HFFc6 (cell line): Measurements from ENCODE around the gene AKT3. TPM values are rescaled to one million over a fixed set of nuclear protein-coding genes. Genes with fewer than 3 reads are reported as not detected.

ENCODE experiments used
- DNase-seq: peaks from one replicate; pipeline ENCODE4 v3.0.0-alpha.2; 2018
- H3K27ac Mint-ChIP-seq: 2 replicates; pipeline ENCODE4 v1.8.0; 2020; ENCODE audit warnings: mild to moderate bottlenecking, mixed read lengths
- H3K27me3 Mint-ChIP-seq: 2 replicates; pipeline ENCODE4 v1.8.0; 2021; ENCODE audit warnings: mild to moderate bottlenecking, moderate library complexity, mixed read lengths; ENCODE audit not compliant: insufficient read depth
- H3K36me3 Mint-ChIP-seq: 2 replicates; pipeline ENCODE4 v1.8.0; 2021; ENCODE audit warnings: low read depth, mixed read lengths
- H3K4me1 Mint-ChIP-seq: 2 replicates; pipeline ENCODE4 v1.8.0; 2020; ENCODE audit warnings: low read depth, mixed read lengths
- H3K4me3 Mint-ChIP-seq: 2 replicates; pipeline ENCODE4 v1.8.0; 2020; ENCODE audit warnings: mild to moderate bottlenecking, moderate library complexity, mixed read lengths
- H3K9me3 Mint-ChIP-seq: 2 replicates; pipeline ENCODE4 v1.8.0; 2020; ENCODE audit warnings: mild to moderate bottlenecking, mixed read lengths
- total RNA-seq, 6 experiments: library from RNA; stranded (reverse); fragmentation: NEBNext Ultra II Directional; extraction: Animal tissue kit (Norgen Biotek cat#: 25700); gene quantifications; 2 replicates in 1 of 6; 3 replicates in 5 of 6; pipeline ENCODE4 v1.2.3, GENCODE V29; 2021
- TF ChIP-seq, protein P1 (sequence below): fragments of 200-600 bp; sonication (generic); IDR thresholded peaks from 2 replicates; pipeline ENCODE4 v1.5.0; 2021; ENCODE audit warnings: antibody characterized with exemption, mild to moderate bottlenecking

The AKT3 gene
- total RNA-seq, 6 experiments from 2014 or later: 66.8 to 85.4 (median 75.1) TPM

DNA sequence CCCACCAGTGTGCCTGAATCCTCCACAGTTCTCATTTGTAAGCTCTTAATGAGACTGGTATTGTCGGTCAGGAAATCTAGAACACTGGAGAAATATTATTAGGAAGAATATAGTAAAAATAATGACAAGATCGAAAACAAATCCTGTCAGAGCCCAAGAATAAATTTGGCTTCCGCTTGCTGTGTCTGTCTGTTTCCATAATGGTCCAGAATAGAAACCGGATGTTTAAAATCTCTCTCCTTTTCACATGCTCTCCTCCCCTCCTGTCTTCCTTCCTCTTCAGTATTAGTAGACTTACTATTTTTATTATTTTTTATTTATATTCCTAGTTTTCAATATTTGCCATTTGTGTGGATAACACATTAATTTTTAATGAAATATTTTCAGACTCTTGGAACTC, 406.5 kb downstream of the AKT3 start:
- TF ChIP-seq, protein P1, sequence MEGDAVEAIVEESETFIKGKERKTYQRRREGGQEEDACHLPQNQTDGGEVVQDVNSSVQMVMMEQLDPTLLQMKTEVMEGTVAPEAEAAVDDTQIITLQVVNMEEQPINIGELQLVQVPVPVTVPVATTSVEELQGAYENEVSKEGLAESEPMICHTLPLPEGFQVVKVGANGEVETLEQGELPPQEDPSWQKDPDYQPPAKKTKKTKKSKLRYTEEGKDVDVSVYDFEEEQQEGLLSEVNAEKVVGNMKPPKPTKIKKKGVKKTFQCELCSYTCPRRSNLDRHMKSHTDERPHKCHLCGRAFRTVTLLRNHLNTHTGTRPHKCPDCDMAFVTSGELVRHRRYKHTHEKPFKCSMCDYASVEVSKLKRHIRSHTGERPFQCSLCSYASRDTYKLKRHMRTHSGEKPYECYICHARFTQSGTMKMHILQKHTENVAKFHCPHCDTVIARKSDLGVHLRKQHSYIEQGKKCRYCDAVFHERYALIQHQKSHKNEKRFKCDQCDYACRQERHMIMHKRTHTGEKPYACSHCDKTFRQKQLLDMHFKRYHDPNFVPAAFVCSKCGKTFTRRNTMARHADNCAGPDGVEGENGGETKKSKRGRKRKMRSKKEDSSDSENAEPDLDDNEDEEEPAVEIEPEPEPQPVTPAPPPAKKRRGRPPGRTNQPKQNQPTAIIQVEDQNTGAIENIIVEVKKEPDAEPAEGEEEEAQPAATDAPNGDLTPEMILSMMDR: no peak
- no peak overlapping the region for H3K27ac Mint-ChIP-seq
- H3K27me3 Mint-ChIP-seq: no peaks in the 10 kb centered on the region
- H3K9me3 Mint-ChIP-seq: no peaks in the 10 kb centered on the region
- H3K4me1 Mint-ChIP-seq: peaks cover 4% of the 10 kb centered on the region
- H3K36me3 Mint-ChIP-seq: no peaks in the 10 kb centered on the region
- H3K4me3 Mint-ChIP-seq: no peak overlapping the region
- no peak for DNase-seq

DNA sequence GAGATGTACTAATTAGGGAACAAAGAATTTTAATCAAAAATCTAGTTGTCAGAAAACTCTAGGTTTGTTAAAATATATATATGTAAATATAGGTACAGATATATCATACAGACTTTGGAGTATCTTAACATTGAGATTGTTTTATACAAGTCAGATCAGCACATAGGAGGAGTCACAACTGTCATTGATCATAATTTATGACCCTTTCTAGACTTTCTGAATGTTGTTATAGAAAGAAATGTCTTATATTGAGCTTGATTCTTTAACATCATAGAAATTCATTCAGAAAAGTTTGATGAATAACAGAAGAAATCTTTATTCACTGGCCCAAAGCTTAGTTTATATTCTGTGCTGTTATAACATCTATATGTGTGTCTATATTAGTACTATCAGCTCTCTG, 408.4 kb downstream of the AKT3 start:
- Mint-ChIP-seq H3K4me1 (peaks cover 5% of the 10 kb centered on the region), H3K36me3 (peaks cover 4% of the 10 kb centered on the region; the same call in 1 of the 2 replicates), H3K4me3 (no peak overlapping the region), H3K27me3 (no peaks in the 10 kb centered on the region), H3K27ac (no peak overlapping the region), H3K9me3 (no peaks in the 10 kb centered on the region)
- DNase-seq: no peak
- TF ChIP-seq, protein P1: no peak

DNA sequence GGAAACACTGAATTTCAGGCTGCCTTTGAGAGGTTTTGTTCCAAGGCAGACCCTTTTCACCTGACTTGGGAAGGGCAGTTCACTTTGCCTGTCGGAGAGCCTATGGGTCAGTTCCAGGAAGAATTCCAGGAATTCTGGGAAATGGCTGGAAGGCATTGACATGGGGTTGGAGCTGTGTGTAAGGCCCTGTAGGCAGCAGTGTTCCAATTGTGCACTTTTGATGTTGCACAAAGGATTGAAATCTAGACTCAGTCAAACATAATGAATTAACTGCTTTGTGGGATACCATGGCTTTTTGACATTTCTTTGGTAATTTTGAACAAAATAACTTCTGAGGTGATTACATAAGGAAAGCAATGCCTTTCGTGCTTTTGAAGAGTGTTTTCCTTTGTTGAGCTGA, 409.6 kb downstream of the AKT3 start:
- no peak for DNase-seq
- H3K4me3 Mint-ChIP-seq: no peak overlapping the region
- TF ChIP-seq, protein P1: no peak
- H3K4me1 Mint-ChIP-seq: peaks cover 5% of the 10 kb centered on the region
- no peaks in the 10 kb centered on the region for H3K9me3 Mint-ChIP-seq
- peaks cover 4% of the 10 kb centered on the region; the same call in 1 of the 2 replicates for H3K36me3 Mint-ChIP-seq
- H3K27ac Mint-ChIP-seq: no peak overlapping the region
- H3K27me3 Mint-ChIP-seq: no peaks in the 10 kb centered on the region

DNA sequence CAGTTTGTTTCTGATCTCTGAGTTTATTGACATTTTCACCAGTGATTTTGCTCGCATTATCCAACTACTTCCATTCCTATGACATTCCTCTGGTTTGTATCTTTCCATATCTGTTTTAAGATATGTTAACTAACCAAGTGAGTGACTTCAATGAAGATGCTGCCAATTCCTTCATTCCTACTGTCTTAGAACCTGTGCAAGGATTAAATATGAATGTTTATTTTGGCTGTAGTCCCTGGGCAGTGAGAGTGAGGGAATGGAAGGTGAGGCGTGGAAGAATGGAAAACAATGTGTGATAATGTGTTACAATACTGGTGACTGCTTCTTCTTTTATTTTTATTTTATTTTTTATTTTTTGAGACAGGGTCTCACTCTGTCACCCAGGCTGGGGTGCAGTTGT, 411.2 kb downstream of the AKT3 start:
- TF ChIP-seq, protein P1: no peak
- Mint-ChIP-seq H3K36me3 (peaks cover 4% of the 10 kb centered on the region; the same call in 1 of the 2 replicates), H3K27me3 (no peaks in the 10 kb centered on the region), H3K4me3 (no peak overlapping the region), H3K27ac (no peak overlapping the region), H3K4me1 (peaks cover 15% of the 10 kb centered on the region), H3K9me3 (no peaks in the 10 kb centered on the region)
- no peak for DNase-seq

Other genes starting within 250 kb of the AKT3 start
- 10 to 100 TPM; 19.4 to 24.5 (median 22.0) TPM for gene ZBTB18, start 201.0 kb upstream of the AKT3 start, total RNA-seq